Gastrocnemius medialis (tissue), 4 donors: ENCODE measurements around the gene MARCHF3. TPM values are rescaled to one million over a fixed set of nuclear protein-coding genes. Genes with fewer than 3 reads are reported as not detected.
"Not testable (repeated sequence)": the region's sequence is repeated elsewhere in the genome, so short reads cannot be mapped to it uniquely, and the experiment has no call there.

ENCODE experiments used
- ATAC-seq, 2 donors: fragments of 150-250 bp; one replicate each; pipeline ENCODE4 v1.9.1; 2016
- DNase-seq, 2 donors: peaks; one replicate each; pipeline ENCODE4 v3.0.0-alpha.2; 2019
- H3K27ac ChIP-seq, 4 donors: fragments of 200-600 bp; sonication (generic); 1 replicate in 1 of 4; 2 replicates in 3 of 4; pipeline ENCODE4 v1.5.1; 2016 to 2018; ENCODE audit warnings: mild to moderate bottlenecking in 2 of 4, moderate library complexity in 1 of 4
- H3K27me3 ChIP-seq, 3 donors: fragments of 200-600 bp; sonication (generic) in 2 of 3; 1 replicate in 1 of 3; 2 replicates in 2 of 3; pipeline versions ENCODE4 v1.5.1 to v1.6.0; 2016 to 2019; ENCODE audit warnings: mild to moderate bottlenecking in 1 of 3, moderate library complexity in 1 of 3
- H3K36me3 ChIP-seq, 2 donors: fragments of 200-600 bp; sonication (generic) in 1 of 2; one replicate each; pipeline ENCODE4 v1.5.1; 2017 to 2018
- H3K4me1 ChIP-seq, 2 donors: fragments of 200-600 bp; sonication (generic) in 1 of 2; one replicate each; pipeline ENCODE4 v1.5.1; 2016 to 2017; ENCODE audit warnings: mild to moderate bottlenecking in 2 of 2
- H3K4me3 ChIP-seq, 4 donors: fragments of 200-600 bp; sonication (generic) in 3 of 4; 1 replicate in 1 of 4; 2 replicates in 3 of 4; pipeline ENCODE4 v1.5.1; 2016 to 2019; ENCODE audit warnings: mild to moderate bottlenecking in 2 of 4
- H3K9me3 ChIP-seq, 3 donors: fragments of 200-600 bp; sonication (generic) in 2 of 3; 1 replicate in 1 of 3; 2 replicates in 2 of 3; pipeline ENCODE4 v1.5.1; 2016 to 2019
- CTCF ChIP-seq, 5 experiments: fragments of 450-650 bp in 3 of 5; fragments of 200-600 bp in 2 of 5; sonication (generic) in 2 of 5; IDR thresholded peaks in 4 of 5; conservative IDR thresholded peaks in 1 of 5; 1 replicate in 4 of 5; 2 replicates in 1 of 5; pipeline ENCODE4 v1.5.1; 2016 to 2019; ENCODE audit warnings: antibody characterized with exemption in 5 of 5, mild to moderate bottlenecking in 3 of 5, moderate library complexity in 3 of 5
- POLR2A ChIP-seq, 2 donors: fragments of 450-650 bp; IDR thresholded peaks; one replicate each; pipeline ENCODE4 v1.6.1; 2017; ENCODE audit warnings: antibody characterized with exemption in 2 of 2, mild to moderate bottlenecking in 2 of 2, moderate library complexity in 2 of 2
- in situ Hi-C, 4 donors: fragments of 200-750 bp; cut with MboI; loops; one replicate each; pipeline versions ENCODE4 v1.15.0 to v1.8.0; 2017; ENCODE audit warnings: low sequenced_read_pairs in 4 of 4
- intact Hi-C: fragments of 100-400 bp; cut with DNase I; formaldehyde crosslinking; loops from one replicate; pipeline ENCODE4 v1.15.1; 2023; ENCODE audit warnings: low total_unique reads
- total RNA-seq, 4 donors: library from RNA; depleted of rRNA; stranded (reverse); fragments of >200 nt; gene quantifications; one replicate each; pipeline versions ENCODE4 v1.1.0 to v1.2.3, GENCODE V29; 2016

MARCHF3 gene
- total RNA-seq, 4 donors from 2014 or later: 2.4 to 6.2 (median 3.6) TPM

GRCh38 chr5:126858441-126858840 is 171.9 kb downstream of the MARCHF3 start:
- intact Hi-C loops (no loop called here), in situ Hi-C loops (loop anchor here in 1 of 4 donors (25.0 kb wide), 1 partner anchor 179 kb away; the partner anchor contains the start of gene MARCHF3)
- Histone ChIP-seq H3K36me3 (no peaks in the 10 kb centered on the region), H3K9me3 (no peaks in the 10 kb centered on the region), H3K27ac (no peak overlapping the region), H3K4me3 (no peak overlapping the region), H3K27me3 (peaks cover 0 to 5% (median 0%) of the 10 kb centered on the region in 3 donors), H3K4me1 (peaks cover 0 to 6% of the 10 kb centered on the region in 2 donors)
- TF ChIP-seq CTCF (IDR thresholded peaks at IDR 0.05 in 4 of 5, conservative IDR thresholded peaks at IDR 0.05 in 1 of 5) (no peak), POLR2A (IDR thresholded peaks at IDR 0.05) (no peak)
- ATAC-seq: no peak
- DNase-seq: no peak

- no peak for DNase-seq
- H3K9me3 ChIP-seq: no peaks in the 10 kb centered on the region
- ATAC-seq: no peak
- no peak overlapping the region for H3K27ac ChIP-seq
- in situ Hi-C loops (loop anchor here in 1 of 4 donors (25.0 kb wide), 1 partner anchor 180 kb away; the partner anchor contains the start of gene MARCHF3), intact Hi-C loops (no loop called here)
- H3K27me3 ChIP-seq: peaks cover 0 to 5% (median 0%) of the 10 kb centered on the region in 3 donors
- H3K4me1 ChIP-seq: peaks cover 0 to 6% of the 10 kb centered on the region in 2 donors
- no peaks in the 10 kb centered on the region for H3K36me3 ChIP-seq
- no peak overlapping the region for H3K4me3 ChIP-seq
- TF ChIP-seq POLR2A (IDR thresholded peaks at IDR 0.05) (no peak), CTCF (IDR thresholded peaks at IDR 0.05 in 4 of 5, conservative IDR thresholded peaks at IDR 0.05 in 1 of 5) (no peak)
Observed at GRCh38 chr5:126857472-126858410, 172.6 kb downstream of the MARCHF3 start.

- ATAC-seq: no peak
- Histone ChIP-seq H3K4me3 (no peak overlapping the region), H3K36me3 (no peaks in the 10 kb centered on the region), H3K4me1 (peaks cover 9 to 22% of the 10 kb centered on the region in 2 donors), H3K9me3 (no peaks in the 10 kb centered on the region), H3K27me3 (peaks cover 0 to 8% (median 0%) of the 10 kb centered on the region in 3 donors), H3K27ac (no peak overlapping the region)
- intact Hi-C loops (no loop called here), in situ Hi-C loops (loop anchor here in 1 of 4 donors (25.0 kb wide), 1 partner anchor 182 kb away; the partner anchor contains the start of gene MARCHF3)
- no peak for DNase-seq
- no peak for TF ChIP-seq POLR2A (IDR thresholded peaks at IDR 0.05)
- TF ChIP-seq CTCF (IDR thresholded peaks at IDR 0.05 in 4 of 5, conservative IDR thresholded peaks at IDR 0.05 in 1 of 5): no peak
Observed at GRCh38 chr5:126855266-126855665, 175.1 kb downstream of the MARCHF3 start.

- no peak overlapping the region for H3K27ac ChIP-seq
- no peak overlapping the region for H3K4me3 ChIP-seq
- no peak for ATAC-seq
- TF ChIP-seq POLR2A (IDR thresholded peaks at IDR 0.05): no peak
- TF ChIP-seq CTCF (IDR thresholded peaks at IDR 0.05 in 4 of 5, conservative IDR thresholded peaks at IDR 0.05 in 1 of 5): no peak
- no peak for DNase-seq
- in situ Hi-C loops: loop anchor here in 1 of 4 donors (25.0 kb wide), 1 partner anchor 183 kb away; the partner anchor contains the start of gene MARCHF3
- H3K36me3 ChIP-seq: no peaks in the 10 kb centered on the region
- peaks cover 9 to 22% of the 10 kb centered on the region in 2 donors for H3K4me1 ChIP-seq
- intact Hi-C loops: no loop called here
- H3K9me3 ChIP-seq: no peaks in the 10 kb centered on the region
- peaks cover 0 to 8% (median 0%) of the 10 kb centered on the region in 3 donors for H3K27me3 ChIP-seq
Observed at GRCh38 chr5:126854526-126855110, 175.7 kb downstream of the MARCHF3 start.

GRCh38 chr5:126853541-126854307 is 176.6 kb downstream of the MARCHF3 start:
- peaks cover 9 to 22% of the 10 kb centered on the region in 2 donors for H3K4me1 ChIP-seq
- H3K27ac ChIP-seq, H3K36me3 ChIP-seq, ATAC-seq, H3K27me3 ChIP-seq, H3K9me3 ChIP-seq, intact Hi-C loops, DNase-seq, H3K4me3 ChIP-seq: not testable (repeated sequence)
- in situ Hi-C loops: loop anchor here in 1 of 4 donors (25.0 kb wide), 1 partner anchor 184 kb away; the partner anchor contains the start of gene MARCHF3
